GM10266 (cell line): ENCODE measurements around the gene CHCHD3.
A peak's percentile ranks its signal among the peaks of the same experiment; 100 is the strongest.

ENCODE experiments used
- DNase-seq: peaks from one replicate; pipeline ENCODE4 v3.0.0; 2012; ENCODE audit errors: extremely low spot score
- CTCF ChIP-seq: IDR thresholded peaks from 2 replicates; pipeline ENCODE4 v1.5.1; 2012; ENCODE audit warnings: mild to moderate bottlenecking, low read depth; ENCODE audit not compliant: control insufficient read depth, insufficient read depth; ENCODE audit errors: missing control alignments

Gene CHCHD3

GRCh38 chr7:132879579-132879978 lies 202.3 kb downstream of the CHCHD3 start:
- no peak for TF ChIP-seq CTCF
- no peak for DNase-seq

GRCh38 chr7:132878204-132878919 lies 203.5 kb downstream of the CHCHD3 start:
- no peak for TF ChIP-seq CTCF
- DNase-seq = no peak

- TF ChIP-seq CTCF = no peak
- no peak for DNase-seq
These were observed 204.3 kb downstream of the CHCHD3 start for GRCh38 chr7:132877573-132877972.

GRCh38 chr7:132876576-132876975 lies 205.3 kb downstream of the CHCHD3 start:
- no peak for TF ChIP-seq CTCF
- no peak for DNase-seq

- DNase-seq = no peak
- TF ChIP-seq CTCF = no peak
These were observed 209.9 kb downstream of the CHCHD3 start for GRCh38 chr7:132872034-132872433.

GRCh38 chr7:132871419-132871818 lies 210.5 kb downstream of the CHCHD3 start:
- DNase-seq = peak; percentile 9
- TF ChIP-seq CTCF = no peak

- DNase-seq = peak; percentile 12
These were observed 212.6 kb downstream of the CHCHD3 start for GRCh38 chr7:132869166-132869861.

More at GRCh38 chr7:132869166-132869861, 212.6 kb downstream of the CHCHD3 start:
- no peak for TF ChIP-seq CTCF
